Measurements from ENCODE around the gene AFAP1.

DNA sequence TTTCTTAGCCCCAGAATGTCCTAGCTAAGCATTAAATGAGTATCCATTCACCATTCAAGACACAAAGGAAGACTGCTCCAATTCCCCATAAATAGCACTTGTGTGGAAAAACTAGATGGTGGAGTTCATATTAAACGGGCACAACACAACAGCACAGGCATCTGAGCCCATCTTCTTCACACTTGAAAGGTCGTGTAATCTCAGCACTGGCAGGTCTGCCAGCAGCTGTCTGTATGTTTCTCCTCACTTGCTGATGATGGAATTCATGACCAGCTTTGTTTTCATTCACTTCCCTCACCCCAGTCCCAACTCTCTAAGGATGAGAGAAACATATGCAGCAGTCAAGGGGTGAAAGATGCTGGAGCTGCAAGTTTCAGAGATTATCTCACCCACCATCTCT is 148.7 kb downstream of the AFAP1 start:
- TF ChIP-seq, protein P1, sequence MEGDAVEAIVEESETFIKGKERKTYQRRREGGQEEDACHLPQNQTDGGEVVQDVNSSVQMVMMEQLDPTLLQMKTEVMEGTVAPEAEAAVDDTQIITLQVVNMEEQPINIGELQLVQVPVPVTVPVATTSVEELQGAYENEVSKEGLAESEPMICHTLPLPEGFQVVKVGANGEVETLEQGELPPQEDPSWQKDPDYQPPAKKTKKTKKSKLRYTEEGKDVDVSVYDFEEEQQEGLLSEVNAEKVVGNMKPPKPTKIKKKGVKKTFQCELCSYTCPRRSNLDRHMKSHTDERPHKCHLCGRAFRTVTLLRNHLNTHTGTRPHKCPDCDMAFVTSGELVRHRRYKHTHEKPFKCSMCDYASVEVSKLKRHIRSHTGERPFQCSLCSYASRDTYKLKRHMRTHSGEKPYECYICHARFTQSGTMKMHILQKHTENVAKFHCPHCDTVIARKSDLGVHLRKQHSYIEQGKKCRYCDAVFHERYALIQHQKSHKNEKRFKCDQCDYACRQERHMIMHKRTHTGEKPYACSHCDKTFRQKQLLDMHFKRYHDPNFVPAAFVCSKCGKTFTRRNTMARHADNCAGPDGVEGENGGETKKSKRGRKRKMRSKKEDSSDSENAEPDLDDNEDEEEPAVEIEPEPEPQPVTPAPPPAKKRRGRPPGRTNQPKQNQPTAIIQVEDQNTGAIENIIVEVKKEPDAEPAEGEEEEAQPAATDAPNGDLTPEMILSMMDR (conservative IDR thresholded peaks at IDR 0.05; ENCODE audit: low read depth, low read length): no peak
- TF ChIP-seq EZH2phosphoT487 (IDR thresholded peaks at IDR 0.05; ENCODE audit: borderline replicate concordance, low read length) (no peak), EZH2 (IDR thresholded peaks at IDR 0.05; ENCODE audit: low read length, unreplicated experiment) (no peak)
